H7 (cell line): ENCODE results near the gene MAST3. TPM values are rescaled to one million over a fixed set of nuclear protein-coding genes. Genes with fewer than 3 reads are reported as not detected.
"Not testable (repeated sequence)": the region's sequence is repeated elsewhere in the genome, so short reads cannot be mapped to it uniquely, and the experiment has no call there.

Experiments used
- DNase-seq: peaks from one replicate; pipeline ENCODE4 v3.0.0; 2012
- H3K27me3 ChIP-seq: 2 replicates; pipeline ENCODE4 v1.6.0; 2011; ENCODE audit warnings: mild to moderate bottlenecking, low read length; ENCODE audit not compliant: control insufficient read depth, insufficient read depth
- H3K36me3 ChIP-seq: replicated peaks from 2 replicates; pipeline ENCODE4 v1.5.1; 2011; ENCODE audit warnings: low read length; ENCODE audit not compliant: control insufficient read depth, insufficient read depth
- H3K4me3 ChIP-seq: 2 replicates; pipeline ENCODE4 v1.5.1; 2011; ENCODE audit warnings: low read depth, mild to moderate bottlenecking, control low read depth, low read length, moderate library complexity; ENCODE audit not compliant: insufficient read depth
- total RNA-seq: library from RNA; depleted of rRNA; stranded (reverse); fragments of >200 nt; shearing (Covaris generic); gene quantifications from 2 replicates; pipeline ENCODE4 v1.2.3, GENCODE V29; 2014

The MAST3 gene
- total RNA-seq, 1 experiment from 2014 or later = 2.4 TPM

DNA sequence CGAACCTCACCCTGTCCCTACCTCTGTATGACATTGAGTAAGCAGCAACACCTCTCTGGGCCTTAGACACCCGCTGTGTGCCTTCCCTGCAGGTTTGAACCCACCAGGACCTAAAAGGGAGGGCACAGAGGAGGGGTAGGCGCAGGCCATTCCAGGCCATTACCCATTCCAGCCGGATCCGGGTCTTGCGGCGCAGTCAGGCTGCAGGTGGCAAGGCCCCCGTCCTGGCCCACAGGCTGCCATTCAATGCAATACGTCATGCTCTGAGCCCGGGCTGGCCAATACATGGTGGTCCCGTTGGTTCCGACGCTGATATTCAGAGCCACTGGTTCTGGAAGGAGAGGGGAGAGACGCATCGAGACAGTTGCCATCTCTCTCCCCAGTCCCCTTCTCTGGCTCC is 28.2 kb upstream of the MAST3 start:
- DNase-seq = peak; percentile 16
- H3K36me3 ChIP-seq = no peaks in the 10 kb centered on the region
- H3K27me3 ChIP-seq = no peaks in the 10 kb centered on the region; the same call in 1 of the 2 replicates
- H3K4me3 ChIP-seq = no peak overlapping the region

DNA sequence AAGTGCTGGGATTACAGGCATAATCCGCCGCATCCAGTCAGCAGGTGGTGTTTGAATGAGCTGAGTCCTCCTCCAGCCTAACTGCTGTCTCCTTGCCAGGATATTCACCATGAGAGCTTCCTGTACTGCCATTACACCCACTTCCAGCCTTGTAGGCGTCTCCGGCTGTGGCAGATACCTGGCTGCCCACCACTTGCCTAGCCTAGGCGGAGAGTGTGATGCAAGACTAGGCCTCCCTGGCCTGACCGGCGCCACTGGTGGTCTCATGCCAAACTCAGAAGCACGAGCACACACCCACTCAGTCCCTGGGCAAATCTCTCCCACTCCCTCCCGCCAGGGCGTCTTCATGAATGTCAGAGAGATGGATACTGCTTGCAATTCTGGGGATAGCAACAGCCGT is 27.4 kb upstream of the MAST3 start:
- no peak overlapping the region for H3K4me3 ChIP-seq
- H3K36me3 ChIP-seq = no peaks in the 10 kb centered on the region
- no peaks in the 10 kb centered on the region; the same call in 1 of the 2 replicates for H3K27me3 ChIP-seq
- DNase-seq = peak; percentile 25

DNA sequence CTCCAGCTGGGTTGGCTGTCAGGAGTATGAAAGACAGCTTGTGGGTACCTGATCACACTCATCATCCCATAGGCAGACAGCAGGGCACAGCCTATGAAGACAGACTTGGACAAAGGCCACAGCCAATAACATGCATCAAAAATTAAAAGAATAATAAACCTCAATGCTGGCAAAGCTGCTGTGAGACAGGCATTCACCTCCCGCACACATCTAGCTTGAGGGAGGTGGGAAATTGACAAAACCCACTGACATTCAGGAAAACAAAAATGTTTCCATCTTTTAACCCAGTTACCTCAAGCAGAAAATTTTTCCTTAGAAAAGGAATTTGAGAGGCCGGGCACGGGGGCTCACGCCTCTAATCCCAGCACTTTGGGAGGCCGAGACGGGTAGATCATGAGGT is 25.2 kb upstream of the MAST3 start:
- no peak for DNase-seq
- Histone ChIP-seq H3K27me3 (no peaks in the 10 kb centered on the region; the same call in 1 of the 2 replicates), H3K36me3 (no peaks in the 10 kb centered on the region), H3K4me3 (no peak overlapping the region)

DNA sequence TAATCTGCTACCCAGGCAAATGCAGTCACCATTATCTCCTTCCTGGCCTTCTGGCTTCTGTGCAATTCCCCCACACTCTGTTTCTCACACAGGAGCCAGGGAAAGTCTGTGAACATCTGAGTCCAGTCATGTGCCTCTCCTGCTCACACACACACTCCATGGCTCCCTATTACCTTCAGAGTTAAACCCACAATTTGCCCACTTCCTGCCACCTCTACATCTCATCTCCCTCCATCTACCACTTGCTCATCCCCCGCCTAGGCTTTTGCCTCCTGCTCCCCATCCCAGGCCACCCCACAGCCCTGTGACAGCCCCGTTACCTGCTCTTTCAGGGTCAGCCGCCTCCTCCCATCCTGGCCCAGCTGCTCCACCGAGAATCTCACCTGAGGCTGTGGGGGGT is 24.4 kb upstream of the MAST3 start:
- peak; percentile 29 for DNase-seq
- no peak overlapping the region for H3K4me3 ChIP-seq
- H3K36me3 ChIP-seq = no peaks in the 10 kb centered on the region
- H3K27me3 ChIP-seq = no peaks in the 10 kb centered on the region; the same call in 1 of the 2 replicates

DNA sequence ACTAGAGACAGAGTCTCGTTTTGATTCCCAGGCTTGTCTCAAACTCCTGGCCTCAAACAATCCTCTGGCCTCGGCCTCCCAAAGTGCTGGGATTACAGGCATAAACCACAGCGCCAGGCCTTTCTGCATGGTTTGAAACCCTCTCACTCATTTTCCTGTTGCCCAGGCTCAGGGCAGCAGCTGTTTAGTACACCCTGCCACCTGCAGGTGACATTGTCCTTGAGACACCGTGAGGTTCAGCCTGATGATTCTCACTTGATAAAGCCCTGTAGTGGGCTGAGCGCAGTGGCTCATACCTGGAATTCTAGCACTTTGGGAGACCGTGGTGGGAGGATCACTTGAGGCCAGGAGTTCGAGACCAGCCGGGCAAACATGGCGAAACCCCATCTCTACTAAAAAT is 23.4 kb upstream of the MAST3 start:
- H3K4me3 ChIP-seq = no peak overlapping the region
- no peaks in the 10 kb centered on the region for H3K27me3 ChIP-seq
- no peaks in the 10 kb centered on the region for H3K36me3 ChIP-seq
- peak; percentile 65 for DNase-seq

DNA sequence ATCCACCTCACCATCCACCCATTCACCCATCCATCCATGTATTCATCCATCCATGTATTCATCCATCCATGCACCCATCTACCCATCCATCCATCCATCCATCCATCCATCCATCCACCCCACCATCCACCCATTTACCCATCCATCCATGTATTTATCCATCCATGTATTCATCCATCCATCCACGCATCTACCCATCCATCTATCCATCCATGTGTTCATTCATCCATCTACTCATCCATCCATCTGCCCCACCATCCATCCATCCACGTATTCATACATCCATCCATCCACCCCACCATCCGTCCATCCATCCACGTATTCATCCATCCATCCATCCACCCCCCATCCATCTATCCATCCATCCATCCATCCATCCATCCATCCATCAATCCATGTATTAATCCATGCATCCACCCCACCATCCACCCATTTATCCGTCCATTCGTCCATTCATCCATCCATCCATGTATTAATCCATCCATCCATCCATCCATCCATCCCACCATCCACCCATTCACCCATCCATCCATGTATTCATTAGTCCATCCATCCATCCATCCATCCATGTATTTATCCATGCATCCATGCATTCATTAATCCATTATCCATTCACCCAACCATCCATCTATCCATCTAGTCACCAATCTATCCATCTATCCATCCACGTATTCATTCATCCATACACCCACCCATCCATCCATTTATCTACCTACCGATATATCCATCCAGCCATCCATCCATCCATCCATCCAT is 13.5 kb upstream of the MAST3 start:
- no peak overlapping the region for H3K4me3 ChIP-seq
- no peaks in the 10 kb centered on the region for H3K36me3 ChIP-seq
- DNase-seq = no peak
- H3K27me3 ChIP-seq = no peaks in the 10 kb centered on the region

DNA sequence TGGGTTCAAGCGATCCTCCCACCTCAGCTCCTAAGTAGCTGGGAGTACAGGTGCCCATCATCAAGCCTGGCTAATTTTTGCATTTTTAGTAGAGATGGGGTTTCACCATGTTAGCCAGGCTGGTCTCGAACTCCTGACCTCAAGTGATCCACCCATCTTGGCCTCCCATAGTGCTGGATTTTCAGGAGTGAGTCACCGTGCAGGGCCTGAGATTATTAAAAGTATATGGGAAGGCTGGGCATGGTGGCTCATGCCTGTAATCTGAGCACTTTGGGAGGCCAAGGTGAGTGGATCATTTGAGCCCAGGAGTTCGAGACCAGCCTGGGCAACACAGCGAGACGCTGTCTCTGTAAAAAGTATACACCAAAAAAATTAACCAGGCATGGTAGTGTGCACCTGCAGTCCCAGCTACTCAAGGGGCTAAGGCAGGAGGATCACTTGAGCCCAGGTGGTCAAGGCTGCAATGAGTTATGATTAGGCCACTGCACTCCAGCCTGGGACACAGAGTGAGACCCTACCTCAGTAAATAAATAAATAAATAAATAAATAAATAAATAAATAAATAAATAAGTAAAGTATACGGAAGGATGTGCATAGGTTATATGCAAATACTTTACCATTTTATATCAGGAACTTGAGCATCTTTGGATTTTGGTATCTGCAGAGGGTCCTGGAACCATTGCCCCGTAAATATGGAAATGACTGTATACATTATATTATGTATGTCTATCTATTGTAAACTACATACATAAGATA is 11.7 kb upstream of the MAST3 start:
- no peak for DNase-seq
- Histone ChIP-seq H3K27me3 (no peaks in the 10 kb centered on the region), H3K36me3 (no peaks in the 10 kb centered on the region), H3K4me3 (no peak overlapping the region)

DNA sequence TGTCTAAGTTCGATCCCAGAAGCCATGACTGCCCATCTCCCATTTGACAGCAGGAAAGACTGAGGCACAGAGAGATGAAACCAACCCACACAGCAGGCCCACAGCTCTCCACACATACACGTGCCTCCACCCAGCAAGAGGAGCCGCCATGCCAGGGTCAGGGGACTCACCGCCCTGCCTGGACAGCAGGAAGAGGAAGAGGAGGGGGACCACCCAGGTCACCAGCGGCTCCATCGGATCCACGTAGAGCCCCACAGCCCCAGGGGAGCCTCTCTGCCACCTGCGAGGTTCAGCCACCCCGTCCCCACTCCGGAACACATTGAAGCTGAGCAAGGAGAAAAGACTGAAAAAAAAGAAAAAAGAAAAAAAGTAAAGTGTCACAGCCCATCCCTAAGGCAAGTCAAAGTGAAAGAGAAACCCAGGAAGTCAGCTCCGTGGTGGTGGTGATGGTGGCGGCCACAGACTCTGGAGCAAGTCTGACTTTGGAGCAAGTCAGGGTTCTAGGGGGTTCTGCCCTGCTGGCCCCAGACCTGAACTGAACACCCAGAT is 10.9 kb upstream of the MAST3 start, which contains the start of gene IL12RB1:
TSS of gene IL12RB1 (minus strand) at position 345 of the 549 bp plus-strand sequence. CDS start at position 234, 111 bp downstream.
- no peak for DNase-seq
- Histone ChIP-seq H3K27me3 (no peaks in the 10 kb centered on the region), H3K36me3 (no peaks in the 10 kb centered on the region), H3K4me3 (no peak within 1 kb of the TSS)

DNA sequence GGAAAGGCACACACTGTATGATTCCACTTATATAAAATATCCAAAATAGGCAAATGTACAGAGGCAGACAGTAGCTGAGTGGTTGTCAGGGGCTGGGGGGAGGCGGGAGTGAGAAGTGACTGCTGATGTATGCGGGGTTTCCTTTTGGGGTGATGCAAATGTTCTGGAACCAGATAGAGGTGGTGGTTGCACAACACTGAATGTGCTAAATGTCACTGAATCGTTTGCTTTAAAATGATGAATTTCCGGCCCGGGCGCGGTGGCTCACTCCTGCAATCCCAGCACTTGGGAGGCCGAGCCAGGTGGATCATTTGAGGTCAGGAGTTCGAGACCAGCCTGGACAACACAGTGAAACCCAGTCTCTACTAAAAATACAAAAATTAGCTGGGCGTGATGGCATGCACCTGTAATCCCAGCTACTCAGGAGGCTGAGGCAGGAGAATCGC is 8.5 kb upstream of the MAST3 start:
- not testable (repeated sequence) for DNase-seq, H3K27me3 ChIP-seq, H3K36me3 ChIP-seq, H3K4me3 ChIP-seq

DNA sequence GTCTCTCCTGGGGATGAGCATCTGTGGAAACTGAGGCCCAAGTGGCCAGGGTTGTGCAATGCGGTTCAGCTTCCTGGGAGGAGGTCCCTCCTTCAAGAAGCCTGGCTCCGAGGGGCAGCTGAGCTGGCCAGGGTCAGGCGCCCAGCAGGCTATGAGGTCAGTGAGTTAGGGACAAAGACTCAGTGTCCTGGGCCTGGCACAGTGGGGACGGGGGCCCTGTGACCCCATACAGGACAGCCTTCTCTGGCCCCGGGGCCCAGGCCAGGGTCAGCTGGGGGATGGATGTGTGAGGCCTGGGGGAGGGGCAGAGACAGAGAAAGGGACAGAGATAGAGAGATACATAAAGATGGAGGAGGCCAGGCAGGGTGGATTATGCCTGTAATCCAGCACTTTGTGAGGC is 7.9 kb upstream of the MAST3 start:
- peak; percentile 31 for DNase-seq
- Histone ChIP-seq H3K4me3 (no peak overlapping the region), H3K27me3 (no peaks in the 10 kb centered on the region), H3K36me3 (no peaks in the 10 kb centered on the region)

DNA sequence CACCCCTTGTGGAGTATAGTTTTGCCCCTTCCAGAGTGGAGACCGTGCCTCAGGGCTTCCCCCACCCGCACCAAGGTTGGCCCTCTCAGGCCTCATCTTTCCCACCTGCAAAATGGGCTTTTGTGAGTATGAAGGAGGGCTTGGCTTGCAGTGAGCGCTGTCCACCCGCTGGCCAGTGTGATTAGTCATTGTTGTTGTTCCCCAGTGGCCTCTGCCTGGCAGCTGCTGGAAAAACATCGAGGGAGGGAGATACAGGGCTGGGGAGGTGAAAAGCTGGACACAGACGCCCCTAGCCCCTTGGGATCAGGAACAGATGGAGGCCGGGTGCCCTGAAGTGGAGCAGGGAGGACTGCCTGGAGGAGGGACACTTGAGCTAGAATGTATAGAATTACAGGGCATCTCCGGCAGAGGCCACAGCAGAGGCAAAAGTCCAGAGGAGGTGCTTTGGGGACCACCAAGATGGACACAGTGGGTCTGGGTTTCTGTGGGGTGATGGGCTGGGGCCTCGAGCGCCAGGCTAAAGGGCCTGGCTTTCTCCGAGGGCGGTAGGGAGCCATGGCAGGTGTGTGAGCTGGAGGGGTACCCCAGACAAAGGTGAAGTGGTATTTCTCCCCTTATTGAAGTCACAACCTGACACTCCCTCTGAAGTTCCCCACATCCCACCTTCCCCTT is 6.9 kb upstream of the MAST3 start:
- peak; percentile 21 for DNase-seq
- Histone ChIP-seq H3K27me3 (no peaks in the 10 kb centered on the region), H3K36me3 (no peaks in the 10 kb centered on the region), H3K4me3 (no peak overlapping the region)

DNA sequence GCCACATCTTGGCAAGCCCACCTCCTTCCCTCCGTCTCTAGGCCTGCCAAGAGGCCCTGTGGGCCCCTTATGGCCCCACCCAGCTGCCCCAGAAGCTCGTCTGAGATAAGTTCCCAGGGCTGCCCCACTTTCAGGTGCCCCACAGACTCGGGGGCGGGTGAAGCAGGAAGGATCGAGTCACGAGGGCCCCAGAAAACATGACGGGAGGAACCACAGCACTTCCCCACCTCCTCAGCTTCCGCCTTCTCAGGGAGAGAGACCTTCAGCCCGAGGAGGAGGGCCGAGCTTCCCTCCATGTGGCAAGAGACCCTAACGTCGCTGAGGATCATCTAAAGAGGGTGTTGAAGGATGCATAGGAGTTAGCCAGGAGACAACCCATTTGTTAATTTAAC is 6.4 kb upstream of the MAST3 start:
- peak; percentile 26 for DNase-seq
- Histone ChIP-seq H3K36me3 (no peaks in the 10 kb centered on the region), H3K4me3 (no peak overlapping the region), H3K27me3 (no peaks in the 10 kb centered on the region)

DNA sequence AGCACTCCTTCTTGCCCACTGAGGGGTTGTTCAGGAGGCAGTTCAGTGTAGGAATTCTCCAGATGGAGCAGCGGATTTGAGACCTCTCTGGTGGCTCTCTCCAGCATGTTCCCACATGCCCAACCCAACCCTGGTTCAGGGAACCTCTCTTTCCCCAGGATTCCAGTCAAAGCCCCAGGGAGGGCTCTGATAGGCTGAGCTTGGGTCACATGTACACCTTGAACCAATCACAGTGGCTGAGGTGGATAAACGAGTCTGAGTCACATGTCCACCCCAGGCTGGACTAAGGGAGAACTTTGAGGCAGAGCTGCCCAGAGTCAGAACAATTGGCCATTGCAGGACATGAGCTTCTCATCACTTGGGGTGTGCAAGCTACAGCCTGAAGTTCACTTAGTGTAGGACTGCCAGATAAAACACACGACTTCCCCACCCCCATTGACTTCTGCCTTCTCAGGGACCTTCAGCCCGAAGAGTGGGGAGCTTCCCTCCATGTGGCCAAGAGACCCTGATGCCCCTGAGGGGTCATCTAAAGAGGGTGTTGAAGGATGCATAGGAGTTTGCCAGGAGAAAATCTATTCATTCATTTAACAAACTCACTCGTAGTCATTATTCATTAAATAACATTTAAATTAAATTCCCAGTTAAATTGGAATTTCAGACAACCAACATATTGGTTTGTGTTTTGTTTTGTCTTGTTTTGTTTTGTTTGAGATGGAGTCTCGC is 4.0 kb upstream of the MAST3 start:
- DNase-seq = peak; percentile 66
- Histone ChIP-seq H3K4me3 (no peak overlapping the region), H3K27me3 (peaks cover 8% of the 10 kb centered on the region), H3K36me3 (no peaks in the 10 kb centered on the region)

DNA sequence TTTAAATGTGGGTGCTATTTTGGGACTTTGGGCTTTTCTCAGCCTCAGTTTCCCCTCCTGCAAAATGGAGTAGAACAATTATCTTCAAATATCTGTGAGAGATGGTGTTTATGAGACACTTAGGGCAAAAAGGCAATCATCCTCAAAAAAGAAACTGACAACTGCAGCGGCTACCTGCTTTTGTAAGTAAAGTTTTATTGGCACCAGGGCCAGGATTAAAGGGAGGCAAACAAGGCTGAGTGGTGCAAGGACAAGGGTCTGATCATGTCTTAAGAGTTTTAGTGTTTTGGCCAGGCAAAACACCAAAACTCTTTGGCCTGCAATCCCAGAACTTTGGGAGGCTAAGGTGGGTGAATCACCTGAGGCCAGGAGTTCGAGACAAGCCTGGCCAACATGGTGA is 1.3 kb upstream of the MAST3 start:
- no peaks in the 10 kb centered on the region for H3K36me3 ChIP-seq
- H3K27me3 ChIP-seq = peaks cover 21% of the 10 kb centered on the region
- DNase-seq = no peak
- no peak overlapping the region for H3K4me3 ChIP-seq
